PC-3 (cell line): ENCODE results near the gene GRK7. TPM values are rescaled to one million over a fixed set of nuclear protein-coding genes. Genes with fewer than 3 reads are reported as not detected.

Experiments
- ATAC-seq: fragments of 200-7000 bp; cut with Tn5 transposase; 2 replicates; pipeline ENCODE4 v1.9.1; 2020; ENCODE audit warnings: mild to moderate bottlenecking, moderate library complexity
- BruUV-seq: library from RNA; stranded (reverse); fragments of 400-500 nt; replicated peaks from 2 replicates; lab custom pipeline; 2021; lab: Mats Ljungman, UMichigan
- CTCF ChIA-PET: fragments of 300-600 bp; sonication (Branson Sonifier 250); formaldehyde crosslinking; loops from one replicate; lab custom pipeline; 2022; ENCODE audit warnings: antibody characterized with exemption; lab: Charles Lee
- POLR2A ChIA-PET: fragments of 300-600 bp; sonication (Branson Sonifier 250); formaldehyde crosslinking; loops from one replicate; lab custom pipeline; 2022; ENCODE audit warnings: antibody characterized with exemption; ENCODE audit not compliant: unreplicated experiment; lab: Charles Lee
- DNase-seq: peaks from one replicate; pipeline ENCODE4 v3.0.0-alpha.2; 2015
- H2AFZ ChIP-seq: fragments of 300-600 bp; sonication (generic); 2 replicates; pipeline ENCODE4 v1.6.0; 2016; ENCODE audit warnings: antibody characterized with exemption, low read length
- H3F3A ChIP-seq: fragments of 300-600 bp; sonication (generic); one replicate; pipeline ENCODE4 v1.6.0; 2017; ENCODE audit warnings: antibody characterized with exemption, low read length, control low read depth, mild to moderate bottlenecking; ENCODE audit not compliant: unreplicated experiment
- H3K27ac ChIP-seq: fragments of 300-600 bp; sonication (generic); 2 replicates; pipeline ENCODE4 v1.5.1; 2016; ENCODE audit warnings: mild to moderate bottlenecking, low read length
- H3K27me3 ChIP-seq: fragments of 300-600 bp; sonication (generic); 2 replicates; pipeline ENCODE4 v1.6.1; 2016; ENCODE audit warnings: low read length, mixed read lengths
- H3K36me3 ChIP-seq: fragments of 300-600 bp; sonication (generic); 2 replicates; pipeline ENCODE4 v1.6.1; 2016; ENCODE audit warnings: low read depth, mixed run types, low read length, mixed read lengths
- H3K4me1 ChIP-seq: fragments of 300-600 bp; sonication (generic); 2 replicates; pipeline ENCODE4 v1.5.1; 2016; ENCODE audit warnings: low read length; ENCODE audit not compliant: insufficient read depth
- H3K4me2 ChIP-seq: fragments of 300-600 bp; sonication (generic); 2 replicates; pipeline ENCODE4 v1.6.0; 2016; ENCODE audit warnings: low read length
- H3K4me3 ChIP-seq: fragments of 300-600 bp; sonication (generic); 2 replicates; pipeline ENCODE4 v1.5.1; 2016; ENCODE audit warnings: mild to moderate bottlenecking, low read length, mixed read lengths
- H3K79me2 ChIP-seq: fragments of 300-600 bp; sonication (generic); 2 replicates; pipeline ENCODE4 v1.6.1; 2017; ENCODE audit warnings: low read length, mixed read lengths
- H3K9ac ChIP-seq: fragments of 300-600 bp; sonication (generic); 2 replicates; pipeline ENCODE4 v1.6.0; 2016; ENCODE audit warnings: mild to moderate bottlenecking, low read length
- H3K9me2 ChIP-seq: fragments of 300-600 bp; sonication (generic); replicated peaks from 2 replicates; pipeline ENCODE4 v1.6.1; 2016; ENCODE audit warnings: mixed run types, low read length, mixed read lengths
- H3K9me3 ChIP-seq: fragments of 300-600 bp; sonication (generic); 2 replicates; pipeline ENCODE4 v1.6.1; 2016; ENCODE audit warnings: low read length, mixed read lengths
- H4K20me1 ChIP-seq: fragments of 300-600 bp; sonication (generic); 2 replicates; pipeline ENCODE4 v1.6.1; 2016; ENCODE audit warnings: low read length, mixed read lengths
- CTCF ChIP-seq: fragments of 300-600 bp; sonication (generic); conservative IDR thresholded peaks from 2 replicates; pipeline ENCODE4 v1.5.1; 2017; ENCODE audit warnings: antibody characterized with exemption, low read depth, mild to moderate bottlenecking, low read length
- EZH2 ChIP-seq: fragments of 300-600 bp; sonication (generic); IDR thresholded peaks from one replicate; pipeline ENCODE4 v1.6.1; 2017; ENCODE audit warnings: antibody characterized with exemption, mild to moderate bottlenecking, low read length; ENCODE audit not compliant: unreplicated experiment
- EZH2phosphoT487 ChIP-seq: fragments of 300-600 bp; sonication (generic); IDR thresholded peaks from 2 replicates; pipeline ENCODE4 v1.6.1; 2018; ENCODE audit warnings: mild to moderate bottlenecking, antibody characterized with exemption, low read length, borderline replicate concordance
- intact Hi-C: fragments of 100-400 bp; cut with micrococcal nuclease; formaldehyde crosslinking; loops from 2 replicates; pipeline ENCODE4 v1.9.0; 2023
- total RNA-seq: library from RNA; depleted of rRNA; stranded (reverse); fragments of >200 nt; gene quantifications from 2 replicates; pipeline ENCODE4 v1.2.3, GENCODE V29; 2014

The GRK7 gene
- total RNA-seq, 1 experiment from 2014 or later, result not detected

GRCh38 chr3:141722648-141723047 lies 40.6 kb upstream of the GRK7 start:
- POLR2A ChIA-PET, result no interaction called here
- ATAC-seq, result no peak

GRCh38 chr3:141723255-141723654 lies 40.0 kb upstream of the GRK7 start:
- no peaks in the 10 kb centered on the region for H3K4me1 ChIP-seq
- H3K27ac ChIP-seq, result no peak overlapping the region
- DNase-seq, result no peak
- TF ChIP-seq CTCF (no peak), EZH2phosphoT487 (no peak), EZH2 (no peak)
- H3K27me3 ChIP-seq, result no peaks in the 10 kb centered on the region
- H3K4me3 ChIP-seq, result no peak overlapping the region
- no peaks in the 10 kb centered on the region for H3F3A ChIP-seq
- no peak for ATAC-seq
- no peak overlapping the region for H3K4me2 ChIP-seq
- H4K20me1 ChIP-seq, result no peaks in the 10 kb centered on the region
- BruUV-seq, result no TSS peak
- POLR2A ChIA-PET, result no interaction called here
- no peaks in the 10 kb centered on the region for H3K36me3 ChIP-seq
- H2AFZ ChIP-seq, result no peak overlapping the region
- no peaks in the 10 kb centered on the region for H3K9me3 ChIP-seq
- no peak overlapping the region for H3K9ac ChIP-seq
- intact Hi-C loops, result no loop called here
- no peaks in the 10 kb centered on the region for H3K79me2 ChIP-seq
- H3K9me2 ChIP-seq, result no peaks in the 10 kb centered on the region
- CTCF ChIA-PET, result no interaction called here

More at GRCh38 chr3:141722648-141723047, 40.6 kb upstream of the GRK7 start:
- no peak overlapping the region for H3K4me3 ChIP-seq
- intact Hi-C loops, result no loop called here
- H3K9me3 ChIP-seq, result no peaks in the 10 kb centered on the region
- no peak overlapping the region for H3K9ac ChIP-seq
- H3K27ac ChIP-seq, result no peak overlapping the region
- no peaks in the 10 kb centered on the region for H3K9me2 ChIP-seq
- H3F3A ChIP-seq, result no peaks in the 10 kb centered on the region
- H3K27me3 ChIP-seq, result no peaks in the 10 kb centered on the region
- no peaks in the 10 kb centered on the region for H4K20me1 ChIP-seq
- H3K79me2 ChIP-seq, result no peaks in the 10 kb centered on the region
- no peak overlapping the region for H3K4me2 ChIP-seq
- no TSS peak for BruUV-seq
- no peaks in the 10 kb centered on the region for H3K36me3 ChIP-seq
- no peak for DNase-seq
- no peaks in the 10 kb centered on the region for H3K4me1 ChIP-seq
- TF ChIP-seq EZH2 (no peak), CTCF (no peak), EZH2phosphoT487 (no peak)
- CTCF ChIA-PET, result no interaction called here
- H2AFZ ChIP-seq, result no peak overlapping the region

GRCh38 chr3:141724186-141724585 lies 39.0 kb upstream of the GRK7 start:
- ATAC-seq (no peak), DNase-seq (no peak)
- no peaks in the 10 kb centered on the region for H3K9me2 ChIP-seq
- ChIA-PET POLR2A (no interaction called here), CTCF (no interaction called here)
- no peaks in the 10 kb centered on the region for H4K20me1 ChIP-seq
- no peaks in the 10 kb centered on the region for H3K27me3 ChIP-seq
- no peak overlapping the region for H3K4me2 ChIP-seq
- H3K9ac ChIP-seq, result no peak overlapping the region
- no peak overlapping the region for H2AFZ ChIP-seq
- H3K27ac ChIP-seq, result no peak overlapping the region
- H3K79me2 ChIP-seq, result no peaks in the 10 kb centered on the region
- H3K4me1 ChIP-seq, result no peaks in the 10 kb centered on the region
- no peak for TF ChIP-seq EZH2
- no peak for TF ChIP-seq EZH2phosphoT487
- no peak for TF ChIP-seq CTCF
- H3K9me3 ChIP-seq, result no peaks in the 10 kb centered on the region
- intact Hi-C loops, result no loop called here
- H3K4me3 ChIP-seq, result no peak overlapping the region
- H3K36me3 ChIP-seq, result no peaks in the 10 kb centered on the region
- BruUV-seq, result no TSS peak
- H3F3A ChIP-seq, result no peaks in the 10 kb centered on the region
